Peyer's patch (tissue), 4 donors: ENCODE measurements around the gene SPINDOC. TPM values are rescaled to one million over a fixed set of nuclear protein-coding genes. Genes with fewer than 3 reads are reported as not detected.
"Not testable (repeated sequence)": the region's sequence is repeated elsewhere in the genome, so short reads cannot be mapped to it uniquely, and the experiment has no call there.

ENCODE experiments used
- DNase-seq, 3 donors: peaks; one replicate each; pipeline ENCODE4 v3.0.0-alpha.2; 2017 to 2019
- H3K27ac ChIP-seq, 4 donors: fragments of 200-600 bp; sonication (generic); one replicate each; pipeline ENCODE4 v1.5.1; 2016 to 2019
- H3K27me3 ChIP-seq, 2 donors: fragments of 200-600 bp; sonication (generic); one replicate each; pipeline ENCODE4 v1.5.1; 2019
- H3K36me3 ChIP-seq, 3 donors: fragments of 200-600 bp; sonication (generic); one replicate each; pipeline ENCODE4 v1.5.1; 2016 to 2019
- H3K4me1 ChIP-seq, 4 donors: fragments of 200-600 bp; sonication (generic); one replicate each; pipeline ENCODE4 v1.5.1; 2016 to 2019
- H3K4me3 ChIP-seq, 4 donors: fragments of 200-600 bp; sonication (generic); 1 replicate in 3 of 4; 2 replicates in 1 of 4; pipeline ENCODE4 v1.5.1; 2016 to 2019; ENCODE audit warnings: mild to moderate bottlenecking in 1 of 4
- H3K9me3 ChIP-seq, 4 donors: fragments of 200-600 bp; sonication (generic); one replicate each; pipeline ENCODE4 v1.5.1; 2016 to 2019; ENCODE audit warnings: mild to moderate bottlenecking in 1 of 4
- CTCF ChIP-seq, 6 experiments: fragments of 450-650 bp in 4 of 6; fragments of 200-600 bp in 2 of 6; sonication (generic) in 1 of 6; IDR thresholded peaks; one replicate each; pipeline ENCODE4 v1.5.1; 2017 to 2019; ENCODE audit warnings: antibody characterized with exemption in 6 of 6, mild to moderate bottlenecking in 3 of 6, moderate library complexity in 1 of 6
- POLR2A ChIP-seq, 2 donors: fragments of 450-650 bp; IDR thresholded peaks; one replicate each; pipeline ENCODE4 v1.5.1; 2017; ENCODE audit warnings: antibody characterized with exemption in 2 of 2, mild to moderate bottlenecking in 2 of 2, moderate library complexity in 2 of 2
- total RNA-seq, 4 donors: library from RNA; depleted of rRNA; stranded (reverse); fragments of >200 nt; gene quantifications; one replicate each; pipeline ENCODE4 v1.1.0, GENCODE V29; 2016

Gene SPINDOC
- total RNA-seq, 4 donors from 2014 or later, result 3.5 to 15.7 (median 6.4) TPM

DNA sequence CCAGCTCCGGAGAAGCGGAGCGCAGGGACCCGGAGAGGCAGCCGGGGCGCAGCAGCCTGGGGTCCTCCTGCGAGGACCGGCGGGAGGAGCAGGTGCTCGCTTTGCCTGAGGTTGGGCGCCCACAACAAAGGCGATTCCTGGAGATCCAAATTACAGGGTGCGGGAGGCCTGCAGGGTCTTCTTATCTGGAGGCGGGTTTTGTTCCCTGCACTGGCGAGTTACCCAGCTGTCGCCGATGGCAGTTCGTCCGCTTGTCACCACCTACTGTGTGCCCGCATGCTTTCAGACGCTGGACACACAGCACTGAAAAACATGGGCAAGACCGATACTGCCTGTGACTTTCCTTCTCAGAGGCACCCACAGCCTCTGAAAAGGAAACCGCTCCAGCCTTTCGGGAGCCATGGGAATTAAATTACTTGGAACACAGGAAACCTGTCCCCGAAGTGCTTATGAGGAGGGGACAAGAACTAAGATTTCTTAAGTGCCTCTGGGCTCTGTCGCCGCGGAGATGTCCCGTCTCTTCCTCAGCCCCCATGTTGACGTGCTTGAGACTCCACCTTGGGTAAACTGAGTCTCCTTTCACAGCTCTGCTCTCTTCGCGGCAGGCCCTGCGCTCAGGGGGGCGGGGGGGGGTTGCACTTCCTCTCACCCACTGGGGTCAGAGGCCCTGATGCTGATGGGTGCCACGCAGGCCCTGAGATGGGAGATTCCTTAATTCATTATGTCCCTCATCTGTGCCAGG, 43.4 kb upstream of the SPINDOC start:
- no peaks in the 10 kb centered on the region for H3K36me3 ChIP-seq
- peak overlapping the region in 3 of 4 donors; percentile 1 to 77 (median 74) for H3K27ac ChIP-seq
- no peak for DNase-seq
- TF ChIP-seq POLR2A (IDR thresholded peaks at IDR 0.05) (no peak), CTCF (IDR thresholded peaks at IDR 0.05) (no peak)
- H3K4me1 ChIP-seq, result peaks cover 3 to 39% (median 5%) of the 10 kb centered on the region in 4 donors
- no peaks in the 10 kb centered on the region for H3K27me3 ChIP-seq
- peak overlapping the region; percentile 65 to 93 (median 80) for H3K4me3 ChIP-seq
- no peaks in the 10 kb centered on the region for H3K9me3 ChIP-seq

GRCh38 chr11:63770763-63771162, 42.5 kb upstream of the SPINDOC start:
- Histone ChIP-seq H3K36me3 (no peaks in the 10 kb centered on the region), H3K9me3 (no peaks in the 10 kb centered on the region), H3K4me1 (peaks cover 0 to 30% (median 5%) of the 10 kb centered on the region in 4 donors), H3K27ac (no peak overlapping the region), H3K4me3 (no peak overlapping the region), H3K27me3 (no peaks in the 10 kb centered on the region)
- no peak for DNase-seq
- TF ChIP-seq CTCF (IDR thresholded peaks at IDR 0.05) (no peak), POLR2A (IDR thresholded peaks at IDR 0.05) (no peak)

DNA sequence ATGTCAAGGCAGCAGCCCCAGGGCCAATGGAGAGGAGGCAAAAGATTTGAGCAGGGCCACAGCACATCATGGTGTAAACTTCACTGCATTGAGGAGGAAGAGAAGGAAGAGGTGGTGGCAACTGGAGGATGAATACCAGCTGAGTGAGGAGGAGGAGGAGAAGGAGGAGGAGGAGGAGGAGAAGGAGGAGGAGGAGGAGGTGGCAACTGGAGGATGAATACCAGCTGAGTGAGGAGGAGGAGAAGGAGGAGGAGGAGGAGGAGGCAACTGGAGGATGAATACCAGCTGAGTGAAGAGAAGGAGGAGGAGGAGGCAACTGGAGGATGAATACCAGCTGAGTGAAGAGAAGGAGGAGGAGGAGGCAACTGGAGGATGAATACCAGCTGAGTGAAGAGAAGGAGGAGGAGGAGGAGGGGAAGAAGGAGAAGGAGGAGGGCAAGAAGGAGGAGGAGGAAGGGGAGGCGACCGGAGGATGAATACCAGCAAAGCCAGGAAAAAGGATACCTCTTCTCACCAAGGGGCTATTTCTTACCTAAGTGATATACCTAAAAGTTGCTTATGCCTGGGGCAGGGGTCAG, 41.4 kb upstream of the SPINDOC start:
- H3K27me3 ChIP-seq, H3K9me3 ChIP-seq, DNase-seq, H3K4me3 ChIP-seq, H3K36me3 ChIP-seq, H3K27ac ChIP-seq: not testable (repeated sequence)
- H3K4me1 ChIP-seq, result peaks cover 0 to 20% (median 5%) of the 10 kb centered on the region in 4 donors

- Histone ChIP-seq H3K4me3 (no peak overlapping the region), H3K36me3 (no peaks in the 10 kb centered on the region), H3K27ac (no peak overlapping the region), H3K9me3 (no peaks in the 10 kb centered on the region), H3K27me3 (no peaks in the 10 kb centered on the region), H3K4me1 (no peaks in the 10 kb centered on the region)
- DNase-seq, result no peak
- no peak for TF ChIP-seq POLR2A (IDR thresholded peaks at IDR 0.05)
- TF ChIP-seq CTCF (IDR thresholded peaks at IDR 0.05), result no peak
Measured at GRCh38 chr11:63775191-63775590, 38.1 kb upstream of the SPINDOC start.

- TF ChIP-seq POLR2A (IDR thresholded peaks at IDR 0.05), result no peak
- no peak for TF ChIP-seq CTCF (IDR thresholded peaks at IDR 0.05)
- Histone ChIP-seq H3K36me3 (no peaks in the 10 kb centered on the region), H3K4me3 (no peak overlapping the region), H3K27me3 (no peaks in the 10 kb centered on the region), H3K27ac (no peak overlapping the region), H3K4me1 (no peaks in the 10 kb centered on the region), H3K9me3 (no peaks in the 10 kb centered on the region)
- DNase-seq, result no peak
Measured at GRCh38 chr11:63779039-63779438, 34.2 kb upstream of the SPINDOC start.

- no peak for DNase-seq
- H3K9me3 ChIP-seq, result no peaks in the 10 kb centered on the region
- H3K27me3 ChIP-seq, result no peaks in the 10 kb centered on the region
- no peaks in the 10 kb centered on the region for H3K36me3 ChIP-seq
- H3K27ac ChIP-seq, result no peak overlapping the region
- TF ChIP-seq POLR2A (IDR thresholded peaks at IDR 0.05), result no peak
- no peak for TF ChIP-seq CTCF (IDR thresholded peaks at IDR 0.05)
- H3K4me3 ChIP-seq, result no peak overlapping the region
- H3K4me1 ChIP-seq, result no peaks in the 10 kb centered on the region
Measured at GRCh38 chr11:63782749-63783148, 30.5 kb upstream of the SPINDOC start.
